ENCODE measurements around the gene NCBP3. TPM values are rescaled to one million over a fixed set of nuclear protein-coding genes. Genes with fewer than 3 reads are reported as not detected.

NCBP3 gene
- total RNA-seq, 1 experiment from 2014 or later = 17.0 TPM

DNA sequence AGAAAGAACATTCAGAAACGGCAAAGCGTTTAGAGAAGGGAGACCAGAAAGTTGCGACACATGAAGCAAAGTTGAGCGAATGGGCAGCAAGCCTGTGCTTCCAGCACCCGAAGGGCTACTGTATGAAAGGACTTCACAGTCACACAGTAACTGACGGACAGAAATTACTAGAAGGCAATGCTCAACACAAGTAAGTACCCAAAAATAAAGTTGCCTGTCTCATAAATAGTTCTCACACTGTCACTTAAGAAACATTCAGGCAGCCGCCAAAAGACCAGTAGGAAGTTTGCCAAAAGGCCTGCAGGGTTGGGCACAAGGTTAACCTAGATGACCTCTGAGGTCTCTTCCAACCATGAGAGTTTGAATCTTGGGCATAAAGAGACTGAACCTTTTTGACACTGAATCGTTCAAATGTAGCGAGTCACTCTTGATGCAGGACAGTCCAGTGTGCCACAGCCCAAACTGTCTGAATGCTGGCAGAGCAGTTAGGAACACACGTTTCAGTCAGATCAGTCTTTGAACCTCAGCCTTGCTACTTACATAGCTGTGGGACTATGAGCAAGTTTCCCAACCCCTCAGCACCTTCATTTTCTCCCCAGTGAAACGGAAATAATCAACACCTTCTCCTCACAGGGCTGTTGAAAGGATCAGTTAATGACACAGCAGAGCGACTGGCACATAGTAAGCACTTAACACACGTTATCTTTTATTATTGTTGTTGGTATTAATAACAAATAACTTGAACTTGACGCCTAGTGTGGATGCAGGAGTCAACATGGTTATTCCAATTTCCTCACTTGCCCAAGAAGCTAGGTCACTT lies 10.4 kb downstream of the NCBP3 start:
- Histone ChIP-seq H3K9ac (ENCODE audit: low read length) (no peak overlapping the region), H4K20me1 (ENCODE audit: insufficient read depth, low read depth, low read length) (no peaks in the 10 kb centered on the region), H3K4me2 (ENCODE audit: low read depth, low read length, poor library complexity, severe bottlenecking) (no peak overlapping the region), H3K4me1 (ENCODE audit: low read length) (no peaks in the 10 kb centered on the region), H3K79me2 (ENCODE audit: low read length) (peaks cover 18% of the 10 kb centered on the region; the same call in 1 of the 2 replicates), H3K9me2 (replicated peaks; ENCODE audit: insufficient read depth, low read length) (no peaks in the 10 kb centered on the region), H3K27ac (ENCODE audit: low read length) (no peak overlapping the region), H3K27me3 (ENCODE audit: low read length) (no peaks in the 10 kb centered on the region), H3K4me3 (ENCODE audit: low read length) (no peak overlapping the region), H3K9me3 (ENCODE audit: low read length) (no peaks in the 10 kb centered on the region), H2AFZ (ENCODE audit: low read length) (no peak overlapping the region), H3K36me3 (ENCODE audit: insufficient read depth, low read length) (peaks cover 11% of the 10 kb centered on the region)
- DNase-seq = no peak

DNA sequence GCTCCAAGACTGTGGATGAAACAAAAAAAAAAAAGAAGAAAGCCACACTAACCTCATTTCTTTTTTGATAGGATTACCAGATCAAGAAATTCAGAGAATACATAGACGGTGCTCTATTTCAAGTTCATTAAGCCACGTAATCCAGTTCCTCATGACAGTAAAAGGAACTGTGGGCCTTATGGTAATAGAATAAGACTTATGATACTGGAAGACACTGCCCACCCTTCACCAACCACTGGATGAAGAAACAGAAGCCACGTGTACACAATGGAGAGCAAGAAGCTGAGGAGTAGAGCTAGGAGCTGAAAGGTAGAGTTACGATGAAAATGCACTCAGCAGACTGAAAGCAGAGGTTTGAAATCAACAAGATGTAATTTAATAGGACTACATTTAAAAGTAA lies 11.2 kb downstream of the NCBP3 start:
- Histone ChIP-seq H3K27ac (ENCODE audit: low read length) (no peak overlapping the region), H3K4me2 (ENCODE audit: low read depth, low read length, poor library complexity, severe bottlenecking) (no peak overlapping the region), H3K4me3 (ENCODE audit: low read length) (no peak overlapping the region), H2AFZ (ENCODE audit: low read length) (no peak overlapping the region), H3K9ac (ENCODE audit: low read length) (no peak overlapping the region), H3K9me2 (replicated peaks; ENCODE audit: insufficient read depth, low read length) (no peaks in the 10 kb centered on the region), H3K79me2 (ENCODE audit: low read length) (peaks cover 15% of the 10 kb centered on the region; the same call in 1 of the 2 replicates), H3K36me3 (ENCODE audit: insufficient read depth, low read length) (peaks cover 6% of the 10 kb centered on the region), H3K9me3 (ENCODE audit: low read length) (no peaks in the 10 kb centered on the region), H3K4me1 (ENCODE audit: low read length) (no peaks in the 10 kb centered on the region), H4K20me1 (ENCODE audit: insufficient read depth, low read depth, low read length) (no peaks in the 10 kb centered on the region), H3K27me3 (ENCODE audit: low read length) (no peaks in the 10 kb centered on the region)
- DNase-seq = no peak

DNA sequence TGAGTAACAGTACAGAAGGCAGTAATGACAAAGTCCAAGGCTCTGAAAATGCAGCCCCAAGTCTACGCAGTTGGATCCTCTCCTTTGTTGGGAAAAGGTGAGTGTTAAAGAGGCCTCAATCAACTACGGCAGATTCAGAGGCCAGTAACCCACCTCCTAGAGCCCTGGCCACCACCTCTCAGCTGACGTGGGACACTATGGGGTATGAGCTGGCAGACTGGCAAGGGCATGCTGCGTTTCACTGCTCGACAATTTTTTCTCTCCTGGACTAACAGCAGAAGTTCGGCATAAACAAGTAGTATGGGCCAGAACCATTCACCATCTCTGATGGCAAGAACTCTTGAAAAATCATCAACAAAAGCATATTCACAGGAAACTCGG lies 17.2 kb downstream of the NCBP3 start:
- no peak for DNase-seq
- Histone ChIP-seq H3K9me3 (ENCODE audit: low read length) (no peaks in the 10 kb centered on the region), H4K20me1 (ENCODE audit: insufficient read depth, low read depth, low read length) (no peaks in the 10 kb centered on the region), H2AFZ (ENCODE audit: low read length) (no peak overlapping the region), H3K27me3 (ENCODE audit: low read length) (no peaks in the 10 kb centered on the region), H3K9ac (ENCODE audit: low read length) (no peak overlapping the region), H3K4me3 (ENCODE audit: low read length) (no peak overlapping the region), H3K79me2 (ENCODE audit: low read length) (no peaks in the 10 kb centered on the region), H3K4me2 (ENCODE audit: low read depth, low read length, poor library complexity, severe bottlenecking) (no peak overlapping the region), H3K36me3 (ENCODE audit: insufficient read depth, low read length) (peaks cover 11% of the 10 kb centered on the region; the same call in 1 of the 2 replicates), H3K27ac (ENCODE audit: low read length) (no peak overlapping the region), H3K9me2 (replicated peaks; ENCODE audit: insufficient read depth, low read length) (no peaks in the 10 kb centered on the region), H3K4me1 (ENCODE audit: low read length) (no peaks in the 10 kb centered on the region)

DNA sequence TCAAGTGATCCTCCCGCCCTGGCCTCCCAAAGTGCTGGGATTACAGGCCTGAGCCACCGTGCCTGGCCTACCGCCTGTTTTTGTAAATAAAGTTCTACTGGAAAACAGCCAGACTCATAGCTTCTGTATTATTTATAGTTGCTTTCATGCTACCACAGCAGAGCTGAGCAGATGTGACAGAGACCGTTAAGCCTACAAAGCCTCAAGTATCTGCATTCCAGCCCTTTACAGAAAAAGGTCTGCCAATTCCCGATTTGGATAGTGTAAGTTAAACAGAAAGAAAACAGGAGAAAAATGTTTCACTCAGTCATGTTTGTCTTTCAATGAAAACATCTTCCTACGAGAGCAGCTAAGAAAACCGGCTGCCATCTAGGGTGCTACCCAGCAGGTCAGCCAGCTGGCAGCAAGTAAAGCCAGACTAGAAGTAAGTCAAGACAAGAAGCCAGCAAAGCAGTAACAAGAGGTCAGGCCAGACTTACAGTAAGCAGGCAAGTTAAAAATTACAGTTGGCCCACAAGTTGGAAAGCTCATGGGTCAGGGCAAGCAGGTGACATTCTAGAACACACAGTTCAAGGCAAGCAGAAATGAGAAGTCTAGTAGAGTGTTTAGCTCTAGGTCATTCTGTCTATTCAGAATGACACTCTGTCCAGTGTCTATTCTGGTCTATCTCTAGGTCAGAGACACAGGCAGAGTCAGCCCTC lies 17.7 kb downstream of the NCBP3 start:
- H3K9me2 ChIP-seq (replicated peaks; ENCODE audit: insufficient read depth, low read length) = no peaks in the 10 kb centered on the region
- H3K36me3 ChIP-seq (ENCODE audit: insufficient read depth, low read length) = peaks cover 15% of the 10 kb centered on the region; the same call in 1 of the 2 replicates
- no peak overlapping the region for H2AFZ ChIP-seq (ENCODE audit: low read length)
- no peak for DNase-seq
- no peak overlapping the region for H3K27ac ChIP-seq (ENCODE audit: low read length)
- H3K9me3 ChIP-seq (ENCODE audit: low read length) = no peaks in the 10 kb centered on the region
- no peak overlapping the region for H3K4me2 ChIP-seq (ENCODE audit: low read depth, low read length, poor library complexity, severe bottlenecking)
- H3K4me3 ChIP-seq (ENCODE audit: low read length) = no peak overlapping the region
- H3K79me2 ChIP-seq (ENCODE audit: low read length) = no peaks in the 10 kb centered on the region
- no peaks in the 10 kb centered on the region for H4K20me1 ChIP-seq (ENCODE audit: insufficient read depth, low read depth, low read length)
- no peaks in the 10 kb centered on the region for H3K27me3 ChIP-seq (ENCODE audit: low read length)
- no peak overlapping the region for H3K9ac ChIP-seq (ENCODE audit: low read length)
- H3K4me1 ChIP-seq (ENCODE audit: low read length) = no peaks in the 10 kb centered on the region

DNA sequence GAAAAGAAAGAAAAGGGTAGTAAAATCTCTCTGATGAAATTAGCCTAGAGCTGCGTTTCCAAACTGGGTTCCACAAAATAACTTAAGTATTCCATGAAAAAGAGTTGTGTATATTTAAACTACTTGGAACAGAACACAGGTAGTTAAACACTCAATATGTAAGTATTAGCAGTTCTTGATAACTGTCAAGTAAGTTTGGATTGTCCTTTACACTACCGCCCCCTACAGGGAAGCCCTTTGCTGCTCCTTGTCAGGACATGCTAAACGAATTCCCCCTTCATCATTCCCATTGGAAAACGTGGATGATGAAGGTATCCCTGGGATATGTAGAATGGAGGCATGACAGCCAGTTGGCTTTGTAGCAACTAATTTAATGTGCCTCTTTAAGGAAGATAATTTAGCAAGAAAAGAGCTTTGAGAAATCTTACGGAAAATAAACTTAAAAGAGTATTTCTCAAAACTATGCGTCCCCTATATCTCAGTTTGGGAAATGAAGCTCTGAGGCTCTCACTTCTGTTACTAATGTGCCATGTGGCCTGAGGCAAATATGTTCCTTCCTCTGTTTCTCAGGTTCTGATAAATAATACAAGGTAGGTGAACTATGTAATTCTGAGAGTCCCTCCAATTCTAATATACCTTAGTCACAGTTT lies 18.8 kb downstream of the NCBP3 start:
- no peak overlapping the region for H3K4me3 ChIP-seq (ENCODE audit: low read length)
- peak; percentile 80 for DNase-seq
- H3K36me3 ChIP-seq (ENCODE audit: insufficient read depth, low read length) = peaks cover 18% of the 10 kb centered on the region; the same call in 1 of the 2 replicates

DNA sequence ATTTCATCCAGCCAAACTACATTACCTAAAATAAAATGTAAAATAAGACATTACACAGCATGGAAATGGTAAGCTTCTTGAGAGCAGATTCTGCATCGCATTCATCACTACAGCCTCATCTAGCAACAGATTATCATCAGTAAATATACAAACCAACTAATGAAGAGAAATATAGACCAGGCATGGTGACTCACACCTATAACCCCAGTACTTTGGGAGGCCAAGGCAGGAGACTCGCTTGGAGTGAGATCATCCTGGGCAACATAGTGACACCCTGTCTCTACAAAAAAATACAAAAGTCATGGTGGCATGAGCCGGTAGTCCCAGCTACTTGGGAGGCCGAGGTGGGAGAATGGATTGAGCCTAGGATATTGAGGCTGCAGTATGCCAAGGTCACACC lies 19.9 kb downstream of the NCBP3 start:
- H3K9me2 ChIP-seq (replicated peaks; ENCODE audit: insufficient read depth, low read length) = no peaks in the 10 kb centered on the region
- H3K36me3 ChIP-seq (ENCODE audit: insufficient read depth, low read length) = peaks cover 23% of the 10 kb centered on the region; the same call in 1 of the 2 replicates
- no peaks in the 10 kb centered on the region for H4K20me1 ChIP-seq (ENCODE audit: insufficient read depth, low read depth, low read length)
- no peaks in the 10 kb centered on the region for H3K9me3 ChIP-seq (ENCODE audit: low read length)
- H3K4me2 ChIP-seq (ENCODE audit: low read depth, low read length, poor library complexity, severe bottlenecking) = no peak overlapping the region
- no peak overlapping the region for H3K27ac ChIP-seq (ENCODE audit: low read length)
- H3K9ac ChIP-seq (ENCODE audit: low read length) = no peak overlapping the region
- H3K4me1 ChIP-seq (ENCODE audit: low read length) = no peaks in the 10 kb centered on the region
- H3K27me3 ChIP-seq (ENCODE audit: low read length) = no peaks in the 10 kb centered on the region
- H3K79me2 ChIP-seq (ENCODE audit: low read length) = no peaks in the 10 kb centered on the region
- DNase-seq = no peak
- H2AFZ ChIP-seq (ENCODE audit: low read length) = no peak overlapping the region
- H3K4me3 ChIP-seq (ENCODE audit: low read length) = no peak overlapping the region

More for the DNA sequence above, 18.8 kb downstream of the NCBP3 start:
- Histone ChIP-seq H3K79me2 (ENCODE audit: low read length) (no peaks in the 10 kb centered on the region), H3K9ac (ENCODE audit: low read length) (no peak overlapping the region), H4K20me1 (ENCODE audit: insufficient read depth, low read depth, low read length) (no peaks in the 10 kb centered on the region), H3K27me3 (ENCODE audit: low read length) (no peaks in the 10 kb centered on the region), H3K9me2 (replicated peaks; ENCODE audit: insufficient read depth, low read length) (no peaks in the 10 kb centered on the region), H3K4me2 (ENCODE audit: low read depth, low read length, poor library complexity, severe bottlenecking) (no peak overlapping the region), H3K27ac (ENCODE audit: low read length) (no peak overlapping the region), H2AFZ (ENCODE audit: low read length) (no peak overlapping the region), H3K9me3 (ENCODE audit: low read length) (no peaks in the 10 kb centered on the region), H3K4me1 (ENCODE audit: low read length) (no peaks in the 10 kb centered on the region)

DNA sequence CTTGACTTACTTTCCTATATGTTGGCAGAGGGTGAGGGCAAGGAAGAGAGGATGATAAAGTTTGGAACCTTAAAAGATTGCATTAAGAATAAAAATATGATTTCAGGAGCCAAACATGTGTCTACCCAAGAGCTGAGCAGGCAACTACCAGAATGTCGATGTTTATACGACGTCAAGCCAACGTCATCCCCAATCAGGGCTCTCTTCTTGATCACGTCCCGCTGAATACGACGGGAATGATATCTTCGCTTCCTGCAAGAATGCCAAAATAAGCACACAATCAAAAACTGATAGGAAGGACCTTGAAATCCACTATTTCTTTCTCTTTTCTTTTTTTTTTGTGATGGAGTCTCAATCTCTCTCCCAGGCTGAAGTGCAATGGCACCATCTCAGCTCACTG lies 24.9 kb downstream of the NCBP3 start:
- Histone ChIP-seq H3K4me1 (ENCODE audit: low read length) (peaks cover 17% of the 10 kb centered on the region), H3K4me3 (ENCODE audit: low read length) (no peak overlapping the region), H3K9me2 (replicated peaks; ENCODE audit: insufficient read depth, low read length) (no peaks in the 10 kb centered on the region), H3K9me3 (ENCODE audit: low read length) (no peaks in the 10 kb centered on the region), H3K27ac (ENCODE audit: low read length) (no peak overlapping the region), H3K9ac (ENCODE audit: low read length) (no peak overlapping the region), H3K79me2 (ENCODE audit: low read length) (no peaks in the 10 kb centered on the region), H3K4me2 (ENCODE audit: low read depth, low read length, poor library complexity, severe bottlenecking) (no peak overlapping the region), H4K20me1 (ENCODE audit: insufficient read depth, low read depth, low read length) (no peaks in the 10 kb centered on the region), H3K27me3 (ENCODE audit: low read length) (no peaks in the 10 kb centered on the region), H3K36me3 (ENCODE audit: insufficient read depth, low read length) (peaks cover 48% of the 10 kb centered on the region; the same call in 1 of the 2 replicates), H2AFZ (ENCODE audit: low read length) (no peak overlapping the region)
- no peak for DNase-seq

DNA sequence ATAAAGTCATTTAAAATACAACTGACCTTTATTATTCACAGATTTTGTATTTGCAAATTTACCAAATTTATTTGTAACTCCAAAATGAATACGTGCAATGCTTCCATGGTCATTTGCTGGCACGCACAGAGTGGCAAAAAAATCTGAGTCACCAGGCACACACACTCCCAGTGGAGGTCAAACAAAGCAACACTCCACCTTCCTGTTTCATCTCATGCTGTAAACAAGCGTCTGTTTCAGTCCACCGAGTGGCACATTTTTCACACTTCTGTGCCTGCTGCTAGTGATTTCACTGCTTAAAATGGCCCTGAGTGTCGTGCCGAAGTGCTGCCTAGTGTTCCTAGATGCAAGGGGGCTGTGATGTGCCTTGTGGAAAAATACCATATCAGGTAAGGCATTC lies 27.3 kb downstream of the NCBP3 start:
- Histone ChIP-seq H3K27me3 (ENCODE audit: low read length) (no peaks in the 10 kb centered on the region), H2AFZ (ENCODE audit: low read length) (no peak overlapping the region), H3K9me2 (replicated peaks; ENCODE audit: insufficient read depth, low read length) (no peaks in the 10 kb centered on the region), H3K4me3 (ENCODE audit: low read length) (no peak overlapping the region), H3K4me1 (ENCODE audit: low read length) (peaks cover 22% of the 10 kb centered on the region), H3K79me2 (ENCODE audit: low read length) (no peaks in the 10 kb centered on the region), H3K27ac (ENCODE audit: low read length) (no peak overlapping the region), H3K9me3 (ENCODE audit: low read length) (no peaks in the 10 kb centered on the region), H3K36me3 (ENCODE audit: insufficient read depth, low read length) (peaks cover 45% of the 10 kb centered on the region; the same call in 1 of the 2 replicates), H3K9ac (ENCODE audit: low read length) (no peak overlapping the region), H4K20me1 (ENCODE audit: insufficient read depth, low read depth, low read length) (no peaks in the 10 kb centered on the region), H3K4me2 (ENCODE audit: low read depth, low read length, poor library complexity, severe bottlenecking) (no peak overlapping the region)
- no peak for DNase-seq

Measured in Karpas-422 (cell line).